ENCODE results near the gene RADX.
"Not testable (repeated sequence)": the region's sequence is repeated elsewhere in the genome, so short reads cannot be mapped to it uniquely, and the experiment has no call there.

Gene RADX

DNA sequence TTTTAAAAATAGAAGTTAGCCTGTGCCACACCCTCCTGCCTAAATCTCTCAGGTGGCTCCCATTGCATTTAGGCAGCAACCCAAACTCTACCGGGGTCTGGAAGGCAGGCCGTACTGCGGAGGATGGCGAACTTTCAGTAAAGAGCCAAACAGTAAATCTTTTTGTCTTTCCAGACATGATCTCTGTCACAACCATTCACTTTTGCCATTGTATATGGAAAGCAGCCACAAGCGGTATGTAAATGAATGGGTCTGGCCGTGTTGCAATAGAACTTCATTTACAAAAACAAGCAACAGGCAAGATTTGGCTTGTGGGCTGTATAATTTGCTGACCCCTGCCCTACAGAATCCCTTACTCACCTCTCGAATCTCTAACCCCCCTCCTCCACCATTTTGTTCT is 3.3 kb downstream of the RADX start:
- Histone ChIP-seq H3K4me3 (ENCODE audit: low read depth in 1 of 2, low read length in 2 of 2) (no peak overlapping the region), H3K9me3 (ENCODE audit: low read length) (no peaks in the 10 kb centered on the region)

DNA sequence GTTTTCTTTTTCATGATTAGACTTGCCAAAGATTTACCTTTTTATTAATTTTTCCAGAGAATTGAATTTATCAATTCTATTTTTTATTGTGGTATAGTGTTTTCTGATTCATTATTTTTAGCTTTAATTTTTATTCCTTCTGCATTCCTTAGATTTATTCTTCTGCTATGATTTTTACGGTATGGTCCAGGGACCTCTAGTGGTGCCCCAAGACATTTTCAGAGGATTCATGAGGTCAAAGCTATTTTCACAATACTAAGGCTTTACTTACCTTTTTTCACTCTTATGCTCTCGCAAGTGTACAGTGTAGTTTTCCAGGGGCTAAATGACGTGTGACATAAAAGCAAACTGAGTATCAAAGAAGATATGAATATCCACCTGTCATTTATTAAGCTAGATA is 8.0 kb downstream of the RADX start:
- peaks cover 0 to 4% of the 10 kb centered on the region in 2 donors for H3K27me3 ChIP-seq (ENCODE audit: control insufficient read depth in 1 of 2, insufficient read depth in 2 of 2, low read length in 2 of 2)
- no peaks in the 10 kb centered on the region for H3K36me3 ChIP-seq (ENCODE audit: insufficient read depth, low read length)
- no peak overlapping the region for H3K9ac ChIP-seq (ENCODE audit: low read length)
- H3K4me3 ChIP-seq (ENCODE audit: low read depth in 1 of 2, low read length in 2 of 2): no peak overlapping the region
- H3K27ac ChIP-seq (ENCODE audit: low read depth, low read length): no peak overlapping the region
- no peaks in the 10 kb centered on the region for H3K9me3 ChIP-seq (ENCODE audit: low read length)
- no peaks in the 10 kb centered on the region for H3K4me1 ChIP-seq (ENCODE audit: insufficient read depth, low read length)

More for the DNA sequence above, 3.3 kb downstream of the RADX start:
- Histone ChIP-seq H3K27ac (ENCODE audit: low read depth, low read length) (no peak overlapping the region), H3K9ac (ENCODE audit: low read length) (no peak overlapping the region), H3K27me3 (ENCODE audit: control insufficient read depth in 1 of 2, insufficient read depth in 2 of 2, low read length in 2 of 2) (no peaks in the 10 kb centered on the region), H3K36me3 (ENCODE audit: insufficient read depth, low read length) (no peaks in the 10 kb centered on the region), H3K4me1 (ENCODE audit: insufficient read depth, low read length) (no peaks in the 10 kb centered on the region)

DNA sequence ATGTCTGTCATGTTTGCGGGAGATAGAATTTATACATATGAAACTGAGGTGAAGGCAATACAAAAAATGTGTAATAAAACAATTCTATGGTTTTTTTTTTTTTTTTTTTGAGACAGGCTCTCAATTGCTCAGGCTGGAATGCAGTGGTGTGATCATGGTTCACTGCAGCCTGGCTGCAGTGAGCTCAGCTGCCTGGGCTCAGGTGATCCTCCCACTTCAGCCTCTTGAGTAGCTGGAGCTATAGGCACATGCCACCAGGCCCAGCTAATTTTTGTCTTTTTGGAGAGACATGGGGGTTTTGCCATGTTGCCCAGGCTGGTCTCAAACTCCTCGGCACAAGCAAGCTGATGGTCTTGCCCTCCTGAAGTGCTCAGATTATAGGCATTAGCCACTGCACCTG is 10.1 kb downstream of the RADX start:
- Histone ChIP-seq H3K9ac (ENCODE audit: low read length) (no peak overlapping the region), H3K36me3 (ENCODE audit: insufficient read depth, low read length) (no peaks in the 10 kb centered on the region), H3K9me3 (ENCODE audit: low read length) (no peaks in the 10 kb centered on the region)

DNA sequence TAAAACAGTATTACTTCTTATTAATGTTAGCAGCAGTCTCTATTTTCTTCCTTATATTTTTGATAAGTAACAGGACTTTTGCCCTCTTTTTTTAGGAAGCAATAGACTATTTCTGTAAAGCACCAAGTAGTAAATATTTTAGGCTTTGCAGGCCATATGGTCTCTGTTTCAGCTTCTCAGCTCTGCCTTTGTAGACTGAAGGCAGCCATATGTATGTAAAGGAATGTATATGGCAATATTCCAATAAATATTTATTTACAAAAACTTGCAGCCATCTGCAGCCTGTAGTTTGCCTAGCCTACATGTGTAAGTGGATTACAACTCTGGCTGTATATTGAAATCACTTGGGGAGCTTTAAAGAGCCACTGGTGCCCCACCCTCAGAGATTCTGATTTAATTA is 15.0 kb downstream of the RADX start:
- H3K9me3 ChIP-seq (ENCODE audit: low read length): no peaks in the 10 kb centered on the region
- peaks cover 3 to 4% of the 10 kb centered on the region in 2 donors for H3K27me3 ChIP-seq (ENCODE audit: control insufficient read depth in 1 of 2, insufficient read depth in 2 of 2, low read length in 2 of 2)
- H3K4me3 ChIP-seq (ENCODE audit: low read depth in 1 of 2, low read length in 2 of 2): no peak overlapping the region
- H3K27ac ChIP-seq (ENCODE audit: low read depth, low read length): no peak overlapping the region
- H3K9ac ChIP-seq (ENCODE audit: low read length): no peak overlapping the region
- H3K36me3 ChIP-seq (ENCODE audit: insufficient read depth, low read length): no peaks in the 10 kb centered on the region
- no peaks in the 10 kb centered on the region for H3K4me1 ChIP-seq (ENCODE audit: insufficient read depth, low read length)

More for the DNA sequence above, 10.1 kb downstream of the RADX start:
- H3K4me1 ChIP-seq (ENCODE audit: insufficient read depth, low read length): no peaks in the 10 kb centered on the region
- H3K4me3 ChIP-seq (ENCODE audit: low read depth in 1 of 2, low read length in 2 of 2): no peak overlapping the region
- H3K27me3 ChIP-seq (ENCODE audit: control insufficient read depth in 1 of 2, insufficient read depth in 2 of 2, low read length in 2 of 2): peaks cover 0 to 4% of the 10 kb centered on the region in 2 donors
- H3K27ac ChIP-seq (ENCODE audit: low read depth, low read length): no peak overlapping the region

DNA sequence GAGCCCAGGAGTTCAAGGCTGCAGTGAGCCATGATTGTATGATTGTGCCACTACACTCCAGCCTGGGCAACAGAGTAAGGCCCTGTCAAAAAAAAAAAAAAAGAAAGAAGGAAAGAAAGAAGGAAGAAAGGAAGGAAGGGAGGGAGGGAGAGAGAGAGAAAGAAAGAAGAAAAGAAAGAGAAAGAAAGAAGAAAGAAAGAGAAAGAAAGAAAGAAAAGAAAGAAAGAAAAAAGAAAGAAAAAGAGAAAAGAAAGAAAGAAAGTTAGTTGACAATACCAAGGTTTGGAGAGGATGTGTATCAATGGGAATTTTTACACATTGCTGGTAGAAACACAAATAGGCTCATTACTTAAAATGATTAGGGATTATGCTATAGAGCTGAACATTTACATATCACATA is 19.8 kb downstream of the RADX start:
- Histone ChIP-seq H3K4me1 (ENCODE audit: insufficient read depth, low read length) (no peaks in the 10 kb centered on the region), H3K4me3 (ENCODE audit: low read depth in 1 of 2, low read length in 2 of 2) (no peak overlapping the region), H3K27me3 (ENCODE audit: control insufficient read depth in 1 of 2, insufficient read depth in 2 of 2, low read length in 2 of 2) (peaks cover 0 to 3% of the 10 kb centered on the region in 2 donors), H3K9me3 (ENCODE audit: low read length) (no peaks in the 10 kb centered on the region), H3K36me3 (ENCODE audit: insufficient read depth, low read length) (no peaks in the 10 kb centered on the region), H3K9ac (ENCODE audit: low read length) (no peak overlapping the region), H3K27ac (ENCODE audit: low read depth, low read length) (no peak overlapping the region)

DNA sequence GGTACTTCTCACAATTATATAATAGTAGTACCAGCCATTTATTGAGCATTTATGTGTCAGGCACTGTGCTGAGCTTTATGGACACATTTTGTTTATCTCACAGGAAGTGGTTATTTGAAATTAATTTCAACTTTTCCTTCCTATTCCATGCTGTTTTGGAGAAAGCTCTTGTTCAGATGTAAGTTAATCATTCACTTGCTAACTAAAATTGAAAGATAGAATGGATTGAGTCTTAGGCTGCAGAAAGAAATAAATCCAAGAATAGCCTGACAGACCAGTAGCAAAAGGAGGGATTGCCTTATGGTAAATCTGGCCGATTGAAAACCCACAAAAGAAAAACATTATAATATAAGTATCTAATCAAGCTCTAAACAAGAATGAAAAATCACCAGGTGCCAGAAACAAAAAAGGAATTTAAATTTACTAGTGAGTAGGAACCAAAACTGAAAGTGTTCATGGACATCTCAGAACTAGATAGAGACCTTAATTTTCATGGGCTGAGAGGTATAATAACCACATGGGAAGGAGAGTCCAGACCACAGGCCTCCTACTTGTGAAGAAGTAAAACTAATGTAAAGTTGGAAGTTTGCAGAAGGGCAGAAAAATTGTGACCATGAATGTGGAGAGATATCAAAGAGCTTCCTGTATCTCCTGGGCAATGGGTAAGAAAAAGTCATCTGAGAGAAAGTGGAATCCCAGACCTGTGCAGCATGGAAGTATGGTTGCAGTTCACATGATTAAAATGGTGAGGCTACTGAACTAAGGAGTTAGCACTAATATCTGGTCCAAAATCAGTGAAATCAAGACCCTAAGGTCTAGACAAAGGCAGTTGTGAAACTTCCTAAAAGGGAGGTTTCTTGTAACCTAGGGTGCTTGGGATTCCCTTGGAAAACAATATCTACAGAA is 38.0 kb downstream of the RADX start:
- no peaks in the 10 kb centered on the region for H3K4me1 ChIP-seq (ENCODE audit: insufficient read depth, low read length)
- no peak overlapping the region for H3K9ac ChIP-seq (ENCODE audit: low read length)
- no peaks in the 10 kb centered on the region for H3K9me3 ChIP-seq (ENCODE audit: low read length)
- no peaks in the 10 kb centered on the region for H3K27me3 ChIP-seq (ENCODE audit: control insufficient read depth in 1 of 2, insufficient read depth in 2 of 2, low read length in 2 of 2)
- H3K4me3 ChIP-seq (ENCODE audit: low read depth in 1 of 2, low read length in 2 of 2): no peak overlapping the region
- H3K27ac ChIP-seq (ENCODE audit: low read depth, low read length): no peak overlapping the region
- no peaks in the 10 kb centered on the region for H3K36me3 ChIP-seq (ENCODE audit: insufficient read depth, low read length)

DNA sequence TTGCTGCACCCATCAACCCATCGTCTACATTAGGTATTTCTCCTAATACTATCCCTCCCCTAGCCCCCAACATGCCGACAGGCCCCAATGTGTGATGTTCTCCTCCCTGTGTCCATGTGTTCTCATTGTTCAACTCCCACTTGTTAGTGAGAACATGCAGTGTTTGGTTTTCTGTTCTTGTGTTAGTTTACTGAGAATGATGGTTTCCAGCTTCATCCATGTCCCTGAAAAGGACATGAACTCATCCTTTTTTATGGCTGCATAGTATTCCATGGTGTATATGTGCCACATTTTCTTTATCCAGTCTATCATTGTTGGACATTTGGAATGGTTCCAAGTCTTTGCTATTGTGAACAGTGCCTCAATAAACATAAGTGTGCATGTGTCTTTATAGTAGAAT is 41.8 kb downstream of the RADX start:
- not testable (repeated sequence) for H3K27ac ChIP-seq (ENCODE audit: low read depth, low read length); H3K9me3 ChIP-seq (ENCODE audit: low read length); H3K27me3 ChIP-seq (ENCODE audit: control insufficient read depth in 1 of 2, insufficient read depth in 2 of 2, low read length in 2 of 2); H3K4me3 ChIP-seq (ENCODE audit: low read depth in 1 of 2, low read length in 2 of 2); H3K4me1 ChIP-seq (ENCODE audit: insufficient read depth, low read length); H3K9ac ChIP-seq (ENCODE audit: low read length); H3K36me3 ChIP-seq (ENCODE audit: insufficient read depth, low read length)

DNA sequence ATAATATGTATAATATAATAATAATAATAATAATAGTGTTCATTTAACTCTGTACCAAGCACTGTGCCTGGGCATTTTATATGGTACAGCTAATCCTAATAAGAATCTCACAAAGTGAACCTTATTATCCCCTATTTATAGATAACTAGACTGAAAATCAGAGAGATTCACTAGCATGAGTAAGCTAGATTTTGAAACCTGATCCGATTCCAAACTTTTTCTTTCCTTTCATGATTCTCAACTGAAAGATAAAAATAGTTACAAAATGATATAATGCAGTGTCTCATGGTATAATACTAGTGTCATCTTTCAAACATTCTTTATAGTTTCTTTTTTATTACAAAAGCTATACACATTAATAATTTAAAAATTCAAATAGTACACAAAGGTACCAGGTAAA is 58.9 kb downstream of the RADX start:
- no peaks in the 10 kb centered on the region for H3K9me3 ChIP-seq (ENCODE audit: low read length)
- H3K9ac ChIP-seq (ENCODE audit: low read length): no peak overlapping the region
- no peaks in the 10 kb centered on the region for H3K27me3 ChIP-seq (ENCODE audit: control insufficient read depth in 1 of 2, insufficient read depth in 2 of 2, low read length in 2 of 2)
- no peaks in the 10 kb centered on the region for H3K4me1 ChIP-seq (ENCODE audit: insufficient read depth, low read length)
- H3K4me3 ChIP-seq (ENCODE audit: low read depth in 1 of 2, low read length in 2 of 2): no peak overlapping the region
- no peaks in the 10 kb centered on the region for H3K36me3 ChIP-seq (ENCODE audit: insufficient read depth, low read length)
- no peak overlapping the region for H3K27ac ChIP-seq (ENCODE audit: low read depth, low read length)

DNA sequence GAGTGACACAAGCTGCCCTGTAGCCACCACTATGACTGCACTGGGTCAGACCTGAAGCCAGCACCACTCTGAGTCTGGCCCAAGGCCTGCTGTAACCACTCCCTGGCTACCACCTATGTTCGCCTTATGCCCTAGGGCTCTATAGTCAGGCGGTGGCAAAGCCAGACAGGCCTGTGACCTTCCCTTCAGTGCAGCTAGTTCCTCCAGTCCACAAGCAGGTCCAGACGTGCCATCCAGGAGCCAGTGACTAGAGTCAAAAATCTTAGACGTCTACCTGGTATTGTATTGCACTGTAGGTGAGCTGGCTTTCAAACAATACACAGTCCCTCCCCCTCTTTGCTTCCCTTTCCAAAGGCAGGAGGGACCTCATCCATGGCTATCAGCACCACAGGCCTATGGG is 60.7 kb downstream of the RADX start:
- H3K27ac ChIP-seq (ENCODE audit: low read depth, low read length): no peak overlapping the region
- no peaks in the 10 kb centered on the region for H3K36me3 ChIP-seq (ENCODE audit: insufficient read depth, low read length)
- H3K4me3 ChIP-seq (ENCODE audit: low read depth in 1 of 2, low read length in 2 of 2): no peak overlapping the region
- H3K27me3 ChIP-seq (ENCODE audit: control insufficient read depth in 1 of 2, insufficient read depth in 2 of 2, low read length in 2 of 2): no peaks in the 10 kb centered on the region
- no peaks in the 10 kb centered on the region for H3K9me3 ChIP-seq (ENCODE audit: low read length)
- no peaks in the 10 kb centered on the region for H3K4me1 ChIP-seq (ENCODE audit: insufficient read depth, low read length)
- H3K9ac ChIP-seq (ENCODE audit: low read length): no peak overlapping the region

DNA sequence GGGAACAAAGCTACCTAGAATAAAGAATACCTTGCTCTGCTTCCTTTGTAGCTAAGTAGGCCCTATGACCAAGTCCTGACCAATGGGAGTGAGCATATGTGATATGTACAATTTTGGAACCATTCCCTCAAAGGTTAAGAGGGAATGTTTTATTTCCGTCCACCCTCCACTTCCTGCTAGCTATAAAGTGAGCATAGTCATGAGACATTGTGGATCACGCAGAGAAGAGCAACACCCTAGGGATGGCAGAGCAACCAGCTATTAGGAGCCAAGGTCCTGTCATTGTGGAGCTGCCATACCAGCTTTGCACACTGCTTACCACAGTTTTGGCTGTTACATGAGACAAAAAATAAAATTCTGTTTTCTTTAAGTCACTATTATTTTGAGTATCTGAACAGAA is 68.9 kb downstream of the RADX start:
- no peaks in the 10 kb centered on the region for H3K27me3 ChIP-seq (ENCODE audit: control insufficient read depth in 1 of 2, insufficient read depth in 2 of 2, low read length in 2 of 2)
- no peak overlapping the region for H3K27ac ChIP-seq (ENCODE audit: low read depth, low read length)
- H3K9me3 ChIP-seq (ENCODE audit: low read length): peaks cover 3% of the 10 kb centered on the region
- no peaks in the 10 kb centered on the region for H3K36me3 ChIP-seq (ENCODE audit: insufficient read depth, low read length)
- no peaks in the 10 kb centered on the region for H3K4me1 ChIP-seq (ENCODE audit: insufficient read depth, low read length)
- no peak overlapping the region for H3K9ac ChIP-seq (ENCODE audit: low read length)
- no peak overlapping the region for H3K4me3 ChIP-seq (ENCODE audit: low read depth in 1 of 2, low read length in 2 of 2)

DNA sequence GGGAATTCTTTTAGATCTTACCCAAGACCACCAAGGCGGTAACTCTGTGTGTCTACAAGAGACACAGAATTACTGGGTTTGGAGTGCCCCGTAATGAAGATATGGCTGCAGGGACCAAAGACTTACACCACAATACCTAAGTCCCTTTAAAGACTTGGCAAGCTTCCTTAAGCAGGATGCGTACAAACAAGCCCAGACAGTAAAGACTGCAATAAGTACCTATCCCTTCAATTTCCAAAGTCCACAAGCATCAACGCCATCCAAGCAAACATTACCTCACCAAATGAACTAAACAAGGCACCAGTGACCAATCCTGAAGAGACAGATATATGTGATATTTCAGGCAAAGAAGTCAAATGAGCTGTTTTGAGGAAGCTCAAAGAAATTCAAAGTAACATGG is 72.4 kb downstream of the RADX start:
- H3K27ac ChIP-seq (ENCODE audit: low read depth, low read length): no peak overlapping the region
- no peaks in the 10 kb centered on the region for H3K36me3 ChIP-seq (ENCODE audit: insufficient read depth, low read length)
- H3K9ac ChIP-seq (ENCODE audit: low read length): no peak overlapping the region
- H3K4me1 ChIP-seq (ENCODE audit: insufficient read depth, low read length): no peaks in the 10 kb centered on the region
- no peaks in the 10 kb centered on the region for H3K27me3 ChIP-seq (ENCODE audit: control insufficient read depth in 1 of 2, insufficient read depth in 2 of 2, low read length in 2 of 2)
- H3K9me3 ChIP-seq (ENCODE audit: low read length): peaks cover 3% of the 10 kb centered on the region
- H3K4me3 ChIP-seq (ENCODE audit: low read depth in 1 of 2, low read length in 2 of 2): no peak overlapping the region
